Ramos (cell line): ENCODE results near the gene KIF14.

Source experiments
- in situ Hi-C: fragments of 300-500 bp; cut with MboI; formaldehyde crosslinking; loops from one replicate; pipeline ENCODE4 v1.14.3; 2022; ENCODE audit warnings: low sequenced_read_pairs; ENCODE audit not compliant: unreplicated experiment

The KIF14 gene

DNA sequence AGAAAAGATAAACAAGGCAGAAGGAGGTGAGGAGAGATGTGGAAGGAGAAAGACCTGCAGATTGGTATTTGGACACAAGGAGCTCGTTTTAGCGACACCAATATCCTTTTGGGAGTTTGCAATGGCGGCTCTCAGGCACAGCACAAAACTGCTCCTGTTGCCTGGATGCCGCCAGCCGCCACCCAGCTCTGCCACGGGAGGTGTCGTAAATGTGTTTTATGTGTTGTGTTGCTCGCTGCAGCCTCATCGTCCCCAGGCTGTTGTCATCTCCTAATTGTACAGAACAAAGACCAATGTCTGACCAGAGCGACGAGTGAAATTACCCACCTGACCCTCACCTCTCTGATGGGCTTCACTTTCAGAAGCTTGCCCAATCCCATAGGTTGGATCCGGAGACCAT is 114.1 kb downstream of the KIF14 start:
- in situ Hi-C loops, result no loop called here

DNA sequence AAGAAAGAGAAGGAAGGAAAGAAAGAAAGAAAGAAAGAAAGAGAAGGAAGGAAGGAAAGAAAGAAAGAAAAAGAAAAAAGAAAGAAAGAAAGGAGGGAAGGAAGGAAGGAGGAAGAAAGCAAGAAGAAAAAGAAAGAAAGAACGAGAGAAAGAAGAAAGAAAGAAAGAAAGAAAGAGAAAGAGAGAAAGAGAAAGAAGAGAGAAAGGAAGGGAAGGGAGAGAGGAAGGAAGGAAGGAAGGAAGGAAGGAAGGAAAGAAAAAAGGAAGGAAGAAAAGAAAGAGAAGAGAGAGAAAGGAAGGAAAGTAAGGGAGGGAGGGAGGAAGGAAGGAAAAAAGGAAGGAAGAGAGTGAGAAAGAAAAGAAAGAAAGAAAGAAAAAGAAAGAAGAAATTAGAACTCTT is 115.3 kb downstream of the KIF14 start:
- in situ Hi-C loops, result no loop called here
